ENCODE results near the gene DNAAF8. TPM values are rescaled to one million over a fixed set of nuclear protein-coding genes. Genes with fewer than 3 reads are reported as not detected.

Gene DNAAF8
- total and polyA plus RNA-seq, 2 of the 4 experiments (the other 2 are of a cell fraction), result 0.54 to 1.7 TPM

GRCh38 chr16:4795828-4796572 is 61.7 kb downstream of the DNAAF8 start:
- no peak overlapping the region for H2AK9ac ChIP-seq (replicated peaks; ENCODE audit: low read depth, low read length, poor library complexity)
- H3K9me3 ChIP-seq (ENCODE audit: control insufficient read depth, insufficient read depth, low read length), result no peaks in the 10 kb centered on the region
- no peak overlapping the region for H3K27ac ChIP-seq (ENCODE audit: insufficient read depth, low read length)
- no peak overlapping the region for H4K8ac ChIP-seq (ENCODE audit: low read depth in 2 of 2, low read length in 2 of 2)
- no peaks in the 10 kb centered on the region for H3K4me1 ChIP-seq (ENCODE audit: control insufficient read depth, insufficient read depth, low read length)
- ChIA-PET POLR2A (ENCODE audit: unreplicated experiment) (interaction anchor here (0.7 kb wide), 1 partner anchor 18 kb away, joined by 13 read pairs; no protein-coding TSS in a partner anchor), CTCF (no interaction called here)
- no peak for TF ChIP-seq FOS (IDR thresholded peaks at IDR 0.05; ENCODE audit: low read depth, low read length)
- TF ChIP-seq MXI1 (IDR thresholded peaks at IDR 0.05; ENCODE audit: borderline replicate concordance, low read depth, low read length), result no peak
- TF ChIP-seq POLR2A (IDR thresholded peaks at IDR 0.05; ENCODE audit: low read depth, low read length), result no peak
- no peak for TF ChIP-seq NFE2L2 (IDR thresholded peaks at IDR 0.05; ENCODE audit: low read depth, low read length)
- TF ChIP-seq MAFK (IDR thresholded peaks at IDR 0.05; ENCODE audit: low read depth, low read length), result no peak
- TF ChIP-seq CTCF (conservative IDR thresholded peaks at IDR 0.05; ENCODE audit: low read depth, low read length), result no peak
- no peak for TF ChIP-seq CHD1 (IDR thresholded peaks at IDR 0.05; ENCODE audit: low read depth, low read length)
- no peak overlapping the region for H3K56ac ChIP-seq (ENCODE audit: extremely low read depth, insufficient read depth, low read length)
- H4K20me1 ChIP-seq (ENCODE audit: insufficient read depth, low read length), result no peaks in the 10 kb centered on the region
- no TSS peak for BruUV-seq (replicated peaks)
- H2BK5ac ChIP-seq (ENCODE audit: low read depth, low read length, poor library complexity, severe bottlenecking), result no peak overlapping the region
- no peak overlapping the region for H2AK5ac ChIP-seq (ENCODE audit: low read depth, low read length)
- no peak overlapping the region for H3K4ac ChIP-seq (ENCODE audit: low read depth, low read length)
- no peak overlapping the region for H2BK120ac ChIP-seq (ENCODE audit: low read depth, low read length)
- no peak overlapping the region for H2AFZ ChIP-seq (replicated peaks; ENCODE audit: low read length, poor library complexity)
- no peak overlapping the region for H2BK20ac ChIP-seq (ENCODE audit: low read depth, low read length)
- in situ Hi-C loops (cut with MboI; ENCODE audit: low sequenced_read_pairs), result no loop called here
- H3K18ac ChIP-seq (ENCODE audit: low read depth, low read length), result no peak overlapping the region
- dilution Hi-C loops (cut with HindIII; ENCODE audit: low sequenced_read_pairs, unreplicated experiment), result no loop called here
- H3K9ac ChIP-seq (ENCODE audit: low read depth, low read length), result no peak overlapping the region
- H3K14ac ChIP-seq (replicated peaks; ENCODE audit: low read depth, low read length), result no peak overlapping the region
- H3K27me3 ChIP-seq (ENCODE audit: control insufficient read depth, insufficient read depth, low read length), result no peaks in the 10 kb centered on the region
- intact Hi-C loops (cut with micrococcal nuclease), result no loop called here
- H4K5ac ChIP-seq (ENCODE audit: low read depth, low read length), result no peak overlapping the region
- 0 out of 2 replicates have a peak, but pooled peaks cover 3% of the 10 kb centered on the region for H3K9me1 ChIP-seq (ENCODE audit: insufficient read depth, low read length)
- H2BK15ac ChIP-seq (ENCODE audit: low read depth, low read length), result no peak overlapping the region
- ATAC-seq (ENCODE audit: low read depth) (no peak), DNase-seq (no peak)
- H4K91ac ChIP-seq (ENCODE audit: insufficient read depth, low read depth, low read length), result no peak overlapping the region
- no peak overlapping the region for H3K4me2 ChIP-seq (ENCODE audit: low read depth, low read length)
- no peaks in the 10 kb centered on the region for H3K79me1 ChIP-seq (ENCODE audit: low read depth in 1 of 2, low read length in 2 of 2)
- WGBS, 2 experiments (ENCODE audit: extremely low coverage in 2 of 2, insufficient read length in 1 of 2), result 91% methylated on average over 4 of the region's 30 CpGs; no CpG with 5 or more reads in 1 of the 2 experiments
- H3K36me3 ChIP-seq (ENCODE audit: control insufficient read depth, insufficient read depth, low read length), result peaks cover 2% of the 10 kb centered on the region; the same call in 1 of the 2 replicates
- no peak overlapping the region for H3K4me3 ChIP-seq (ENCODE audit: insufficient read depth, low read depth, low read length)
- no peak overlapping the region for H3K23ac ChIP-seq (ENCODE audit: low read depth, low read length)

Data from IMR-90 (cell line).